ENCODE data around the gene KRT28. TPM values are rescaled to one million over a fixed set of nuclear protein-coding genes. Genes with fewer than 3 reads are reported as not detected.
"Not testable (repeated sequence)": the region's sequence is repeated elsewhere in the genome, so short reads cannot be mapped to it uniquely, and the experiment has no call there.

KRT28 gene
- polyA plus RNA-seq, 1 donor: not detected

GRCh38 chr17:40819528-40820125 is 19.9 kb upstream of the KRT28 start:
- DNase-seq (ENCODE audit: low read depth): no peak

GRCh38 chr17:40818733-40819527 is 19.2 kb upstream of the KRT28 start:
- DNase-seq (ENCODE audit: low read depth): no peak

GRCh38 chr17:40818343-40818732 is 18.6 kb upstream of the KRT28 start:
- DNase-seq (ENCODE audit: low read depth): no peak

GRCh38 chr17:40817103-40817682 is 17.4 kb upstream of the KRT28 start:
- DNase-seq (ENCODE audit: low read depth): no peak

- DNase-seq (ENCODE audit: low read depth): no peak
Measured at GRCh38 chr17:40816569-40816968, 16.8 kb upstream of the KRT28 start.

- no peak for DNase-seq (ENCODE audit: low read depth)
Measured at GRCh38 chr17:40815381-40815780, 15.6 kb upstream of the KRT28 start.

- DNase-seq (ENCODE audit: low read depth): not testable (repeated sequence)
Measured at GRCh38 chr17:40814657-40815056, 14.9 kb upstream of the KRT28 start.

GRCh38 chr17:40813804-40814203 is 14.0 kb upstream of the KRT28 start:
- DNase-seq (ENCODE audit: low read depth): no peak

- DNase-seq (ENCODE audit: low read depth): no peak
Measured at GRCh38 chr17:40812639-40813038, 12.9 kb upstream of the KRT28 start.

- no peak for DNase-seq (ENCODE audit: low read depth)
Measured at GRCh38 chr17:40810494-40810893, 10.7 kb upstream of the KRT28 start.

GRCh38 chr17:40809721-40810421 is 10.1 kb upstream of the KRT28 start:
- DNase-seq (ENCODE audit: low read depth): no peak

- no peak for DNase-seq (ENCODE audit: low read depth)
Measured at GRCh38 chr17:40806131-40806530, 6.4 kb upstream of the KRT28 start.

GRCh38 chr17:40803617-40804082 is 3.9 kb upstream of the KRT28 start:
- no peak for DNase-seq (ENCODE audit: low read depth)

GRCh38 chr17:40801157-40801556 is 1.4 kb upstream of the KRT28 start:
- no peak for DNase-seq (ENCODE audit: low read depth)

- no peak for DNase-seq (ENCODE audit: low read depth)
Measured at GRCh38 chr17:40800381-40800780, 622 bp upstream of the KRT28 start.

- DNase-seq (ENCODE audit: low read depth): no peak
Measured at GRCh38 chr17:40796846-40797245, 2.9 kb downstream of the KRT28 start.

- no peak for DNase-seq (ENCODE audit: low read depth)
Measured at GRCh38 chr17:40795019-40795667, 4.6 kb downstream of the KRT28 start.

GRCh38 chr17:40794466-40794865 is 5.3 kb downstream of the KRT28 start:
- no peak for DNase-seq (ENCODE audit: low read depth)

GRCh38 chr17:40793832-40794231 is 5.9 kb downstream of the KRT28 start:
- DNase-seq (ENCODE audit: low read depth): no peak

GRCh38 chr17:40791787-40792436 is 7.8 kb downstream of the KRT28 start:
- no peak for DNase-seq (ENCODE audit: low read depth)

GRCh38 chr17:40791111-40791510 is 8.6 kb downstream of the KRT28 start:
- no peak for DNase-seq (ENCODE audit: low read depth)

Measured in forelimb muscle (tissue), 1 donor.